ENCODE results near the gene TRAPPC11.

DNA sequence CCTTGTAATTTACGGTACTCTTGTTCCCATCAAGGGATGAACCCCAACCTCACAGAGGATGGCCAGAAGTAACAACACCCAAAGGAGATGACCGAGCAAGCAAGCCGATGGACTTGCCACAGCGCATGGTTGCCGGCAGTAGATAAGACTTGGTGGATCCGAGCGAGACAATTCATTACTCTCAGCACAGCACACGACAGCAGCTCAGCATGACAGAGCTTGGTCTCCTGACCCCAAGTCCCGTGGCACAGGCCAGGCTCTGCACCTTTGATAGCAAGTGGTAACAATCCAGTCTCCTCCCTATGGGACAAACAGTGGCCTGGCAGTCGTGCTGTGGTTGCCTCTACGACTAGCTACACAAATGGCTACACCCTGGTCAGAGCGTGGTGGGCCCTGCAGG is 26.4 kb upstream of the TRAPPC11 start:
- TF ChIP-seq, protein P1, sequence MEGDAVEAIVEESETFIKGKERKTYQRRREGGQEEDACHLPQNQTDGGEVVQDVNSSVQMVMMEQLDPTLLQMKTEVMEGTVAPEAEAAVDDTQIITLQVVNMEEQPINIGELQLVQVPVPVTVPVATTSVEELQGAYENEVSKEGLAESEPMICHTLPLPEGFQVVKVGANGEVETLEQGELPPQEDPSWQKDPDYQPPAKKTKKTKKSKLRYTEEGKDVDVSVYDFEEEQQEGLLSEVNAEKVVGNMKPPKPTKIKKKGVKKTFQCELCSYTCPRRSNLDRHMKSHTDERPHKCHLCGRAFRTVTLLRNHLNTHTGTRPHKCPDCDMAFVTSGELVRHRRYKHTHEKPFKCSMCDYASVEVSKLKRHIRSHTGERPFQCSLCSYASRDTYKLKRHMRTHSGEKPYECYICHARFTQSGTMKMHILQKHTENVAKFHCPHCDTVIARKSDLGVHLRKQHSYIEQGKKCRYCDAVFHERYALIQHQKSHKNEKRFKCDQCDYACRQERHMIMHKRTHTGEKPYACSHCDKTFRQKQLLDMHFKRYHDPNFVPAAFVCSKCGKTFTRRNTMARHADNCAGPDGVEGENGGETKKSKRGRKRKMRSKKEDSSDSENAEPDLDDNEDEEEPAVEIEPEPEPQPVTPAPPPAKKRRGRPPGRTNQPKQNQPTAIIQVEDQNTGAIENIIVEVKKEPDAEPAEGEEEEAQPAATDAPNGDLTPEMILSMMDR (IDR thresholded peaks at IDR 0.05): no peak
- TF ChIP-seq POLR2A (IDR thresholded peaks at IDR 0.05): no peak
- no peak for TF ChIP-seq POLR2AphosphoS5 (IDR thresholded peaks at IDR 0.05; ENCODE audit: insufficient read depth in 1 of 2, low read depth in 1 of 2)
